GM19193 (cell line): Measurements from ENCODE around the gene EDC3.

Experiments used
- POLR2A ChIP-seq: IDR thresholded peaks from 4 replicates; pipeline ENCODE4 v1.6.1; 2011; ENCODE audit not compliant: insufficient read depth, insufficient read length; ENCODE audit errors: extremely low read depth

Gene EDC3

GRCh38 chr15:74641151-74641550 lies 54.7 kb downstream of the EDC3 start:
- no peak for TF ChIP-seq POLR2A

- no peak for TF ChIP-seq POLR2A
Observed at GRCh38 chr15:74636984-74637383, 58.8 kb downstream of the EDC3 start.

GRCh38 chr15:74635228-74635627 lies 60.6 kb downstream of the EDC3 start:
- no peak for TF ChIP-seq POLR2A

GRCh38 chr15:74633781-74634180 lies 62.0 kb downstream of the EDC3 start:
- TF ChIP-seq POLR2A, result no peak

- no peak for TF ChIP-seq POLR2A
Observed at GRCh38 chr15:74632601-74633000, 63.2 kb downstream of the EDC3 start.

- TF ChIP-seq POLR2A, result no peak
Observed at GRCh38 chr15:74631935-74632560, 63.8 kb downstream of the EDC3 start.

- TF ChIP-seq POLR2A, result no peak
Observed at GRCh38 chr15:74631408-74631807, 64.4 kb downstream of the EDC3 start.

- TF ChIP-seq POLR2A, result no peak
Observed at GRCh38 chr15:74631087-74631385, 64.8 kb downstream of the EDC3 start.

- peak; percentile 7 for TF ChIP-seq POLR2A
Observed at GRCh38 chr15:74630284-74631086, 65.3 kb downstream of the EDC3 start.

- TF ChIP-seq POLR2A, result no peak
Observed at GRCh38 chr15:74628949-74629348, 66.9 kb downstream of the EDC3 start.

GRCh38 chr15:74628199-74628598 lies 67.6 kb downstream of the EDC3 start:
- no peak for TF ChIP-seq POLR2A

GRCh38 chr15:74627766-74628165 lies 68.1 kb downstream of the EDC3 start:
- TF ChIP-seq POLR2A, result no peak

- TF ChIP-seq POLR2A, result no peak
Observed at GRCh38 chr15:74626752-74627692, 68.8 kb downstream of the EDC3 start.

GRCh38 chr15:74626336-74626735 lies 69.5 kb downstream of the EDC3 start:
- no peak for TF ChIP-seq POLR2A

- no peak for TF ChIP-seq POLR2A
Observed at GRCh38 chr15:74625693-74626092, 70.1 kb downstream of the EDC3 start.
